Inflammatory macrophage treated with lipopolysaccharide for 4 hours (primary cell): Measurements from ENCODE around the gene COL11A2.

ENCODE experiments used
- DNase-seq: peaks from one replicate; pipeline ENCODE4 v3.0.0-alpha.2; 2020

Gene COL11A2

DNA sequence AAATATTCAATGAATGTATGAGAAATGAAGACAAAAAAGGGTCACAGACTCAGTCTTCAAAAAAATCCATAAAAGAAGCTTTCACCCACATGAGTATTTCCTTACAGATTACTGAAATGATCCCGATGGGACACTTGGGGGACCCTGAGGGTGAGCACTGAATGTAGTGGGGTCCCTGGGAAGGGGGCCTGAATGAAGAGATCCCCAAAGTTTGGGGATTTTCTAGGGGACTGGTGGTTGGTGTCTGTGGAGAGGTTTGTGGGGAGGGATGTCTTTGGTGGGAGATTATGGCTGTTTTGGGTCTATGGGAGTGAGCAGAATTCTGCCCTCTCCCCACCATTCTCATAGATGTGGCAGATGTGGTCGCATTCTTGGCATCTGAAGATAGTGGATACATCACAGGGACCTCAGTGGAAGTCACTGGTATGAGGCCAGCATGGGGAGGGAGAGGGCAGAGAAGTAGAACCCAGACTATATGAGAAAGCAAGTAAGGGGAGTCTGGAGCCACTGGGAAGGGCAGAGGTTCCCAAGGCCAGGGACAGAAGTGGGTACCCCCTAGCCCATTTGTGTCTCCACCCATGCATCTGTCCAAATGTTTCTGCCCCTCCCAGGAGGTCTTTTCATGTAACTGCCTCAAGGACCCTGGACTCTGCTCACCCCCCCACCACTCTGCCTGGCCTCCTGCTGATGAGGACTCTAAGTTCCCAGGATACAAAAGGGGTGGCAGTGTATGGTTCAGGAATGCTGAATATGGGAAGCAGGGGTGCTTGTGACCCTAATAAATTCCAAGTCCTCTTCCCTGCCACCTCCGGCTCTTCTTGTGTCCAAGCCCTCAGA lies 14.0 kb upstream of the COL11A2 start:
- no peak for DNase-seq

DNA sequence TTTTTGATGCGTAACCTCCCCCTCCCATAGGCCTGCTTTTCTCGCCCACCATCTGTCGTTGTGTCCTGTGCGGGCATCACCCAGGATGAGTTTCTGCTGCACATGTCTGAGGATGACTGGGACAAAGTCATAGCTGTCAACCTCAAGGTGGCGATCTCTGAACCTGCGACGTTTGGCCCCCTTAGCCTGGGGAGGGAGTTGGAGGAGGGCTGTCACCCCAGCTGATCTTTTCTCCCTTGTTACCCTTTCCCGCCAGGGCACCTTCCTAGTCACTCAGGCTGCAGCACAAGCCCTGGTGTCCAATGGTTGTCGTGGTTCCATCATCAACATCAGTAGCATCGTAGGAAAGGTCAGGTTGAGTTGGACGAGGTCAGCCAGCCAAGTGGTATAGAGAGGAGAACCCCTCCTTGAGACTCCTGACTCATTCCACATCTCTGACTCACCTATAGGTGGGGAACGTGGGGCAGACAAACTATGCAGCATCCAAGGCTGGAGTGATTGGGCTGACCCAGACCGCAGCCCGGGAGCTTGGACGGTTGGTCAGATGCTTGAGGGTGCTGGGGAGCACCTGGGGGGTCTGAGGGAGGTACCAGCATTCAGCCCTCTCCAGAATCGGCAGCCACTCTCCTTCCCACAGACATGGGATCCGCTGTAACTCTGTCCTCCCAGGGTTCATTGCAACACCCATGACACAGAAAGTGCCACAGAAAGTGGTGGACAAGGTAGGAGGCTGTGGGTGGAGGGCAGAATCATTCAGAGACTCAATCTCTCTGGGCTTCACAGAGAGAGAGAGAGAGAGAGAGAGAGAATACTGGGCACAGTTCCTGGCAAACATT lies 13.1 kb upstream of the COL11A2 start:
- peak; percentile 40 for DNase-seq

DNA sequence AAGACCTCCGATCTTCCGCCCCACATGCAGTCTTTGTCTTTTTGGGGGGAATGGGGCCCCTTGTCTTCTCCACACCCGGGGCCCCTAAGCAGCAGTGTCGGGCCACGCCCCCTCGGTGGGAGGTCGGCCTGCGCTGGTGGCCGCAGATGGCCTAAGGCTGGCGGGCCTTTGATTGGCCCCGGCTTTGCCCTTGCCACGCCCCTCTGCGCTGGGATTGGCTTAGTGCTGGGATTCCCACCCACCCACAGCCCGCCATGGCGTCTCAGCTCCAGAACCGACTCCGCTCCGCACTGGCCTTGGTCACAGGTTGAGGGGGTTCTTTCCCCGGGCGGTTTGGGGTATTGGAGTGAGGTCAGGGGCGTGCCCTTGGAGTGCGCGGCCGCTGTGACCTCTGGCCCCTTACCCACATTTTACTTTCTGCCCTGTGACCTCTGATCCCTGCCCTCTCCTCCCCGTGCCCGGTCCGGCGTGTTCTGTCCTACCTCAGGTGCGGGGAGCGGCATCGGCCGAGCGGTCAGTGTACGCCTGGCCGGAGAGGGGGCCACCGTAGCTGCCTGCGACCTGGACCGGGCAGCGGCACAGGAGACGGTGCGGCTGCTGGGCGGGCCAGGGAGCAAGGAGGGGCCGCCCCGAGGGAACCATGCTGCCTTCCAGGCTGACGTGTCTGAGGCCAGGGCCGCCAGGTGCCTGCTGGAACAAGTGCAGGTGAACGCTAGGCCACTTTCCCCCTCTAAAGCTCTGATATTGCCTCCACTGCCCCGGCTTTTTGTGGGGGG lies 12.3 kb upstream of the COL11A2 start, which contains the start of gene HSD17B8:
HSD17B8 (plus strand) TSS at position 241 of the 776 bp plus-strand sequence; CDS start at position 255, 14 bp downstream.
- peak; percentile 91 for DNase-seq

DNA sequence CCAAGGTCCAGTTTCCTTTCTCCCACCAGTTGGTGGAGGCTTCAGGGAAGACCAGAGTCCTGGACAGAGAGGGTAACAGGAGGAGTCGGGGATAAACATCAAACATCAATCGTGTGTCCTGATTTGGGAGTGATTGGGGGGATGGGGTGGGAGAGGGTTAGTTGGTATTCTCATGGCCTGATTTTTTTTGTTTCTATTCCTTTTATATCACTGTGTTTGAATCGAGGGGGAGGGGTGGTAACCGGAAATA lies 11.8 kb upstream of the COL11A2 start:
- DNase-seq: no peak

DNA sequence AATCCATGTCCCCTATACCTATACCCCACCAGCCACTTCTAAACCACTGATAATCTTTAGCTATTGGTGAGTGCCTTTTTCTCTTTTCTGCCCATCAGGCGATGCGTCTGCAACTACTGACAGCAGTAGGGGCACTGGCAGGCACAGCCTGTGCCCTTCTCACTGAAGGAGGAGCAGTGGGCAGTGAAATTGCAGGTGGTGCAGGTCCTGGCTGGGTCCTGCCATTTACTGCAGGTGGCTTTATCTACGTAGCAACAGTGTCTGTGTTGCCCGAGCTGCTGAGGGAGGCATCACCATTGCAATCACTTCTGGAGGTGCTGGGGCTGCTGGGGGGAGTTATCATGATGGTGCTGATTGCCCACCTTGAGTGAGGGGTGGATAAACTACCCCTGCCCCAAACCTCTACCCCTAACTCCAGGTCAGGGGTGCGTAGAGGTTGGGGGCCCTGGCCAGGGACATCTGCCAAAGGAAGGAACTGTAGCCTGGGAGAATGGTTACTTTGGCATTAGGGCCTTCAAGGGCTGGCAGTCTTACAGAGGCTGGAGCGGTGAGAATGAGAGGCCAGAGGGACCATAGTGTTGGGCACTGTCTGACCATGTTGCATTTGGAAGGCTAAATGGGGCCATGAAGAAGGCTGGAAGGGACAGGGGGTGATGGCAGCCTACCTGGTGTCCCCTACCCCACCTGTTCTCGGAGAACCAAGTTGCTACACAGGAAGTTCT lies 11.3 kb upstream of the COL11A2 start:
- DNase-seq: no peak

DNA sequence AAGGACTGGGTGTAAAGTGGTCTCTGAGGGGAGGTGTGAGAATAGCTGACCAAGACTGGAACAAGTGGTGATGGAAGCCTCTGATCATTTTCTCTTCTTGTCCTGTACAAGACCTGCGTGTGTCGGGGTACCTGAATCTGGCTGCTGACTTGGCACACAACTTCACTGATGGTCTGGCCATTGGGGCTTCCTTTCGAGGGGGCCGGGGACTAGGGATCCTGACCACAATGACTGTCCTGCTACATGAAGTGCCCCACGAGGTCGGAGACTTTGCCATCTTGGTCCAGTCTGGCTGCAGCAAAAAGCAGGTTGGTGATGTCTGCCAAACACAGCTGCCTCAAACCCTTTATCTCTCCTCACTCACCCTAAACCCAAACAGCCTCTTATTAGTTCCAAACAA lies 10.5 kb upstream of the COL11A2 start:
- no peak for DNase-seq

DNA sequence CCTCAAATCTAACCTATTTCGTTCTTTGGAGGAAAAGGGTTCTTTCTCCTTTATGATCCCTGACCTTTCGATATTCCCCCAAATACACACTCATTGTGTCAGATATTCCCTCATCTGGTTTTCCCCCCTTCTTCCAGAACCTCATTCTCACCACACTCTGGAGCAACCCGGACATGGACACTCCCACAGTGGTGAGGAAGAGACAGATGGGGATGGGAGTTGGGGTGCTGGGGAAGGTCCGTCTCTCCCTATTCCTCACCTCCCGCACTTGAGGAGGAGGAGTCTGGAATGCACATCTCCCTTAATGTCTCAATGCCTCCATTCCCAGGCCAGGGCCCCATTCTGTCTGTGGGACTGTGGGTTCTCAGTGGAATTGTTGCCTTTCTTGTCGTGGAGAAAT lies 9.7 kb upstream of the COL11A2 start:
- DNase-seq: no peak

DNA sequence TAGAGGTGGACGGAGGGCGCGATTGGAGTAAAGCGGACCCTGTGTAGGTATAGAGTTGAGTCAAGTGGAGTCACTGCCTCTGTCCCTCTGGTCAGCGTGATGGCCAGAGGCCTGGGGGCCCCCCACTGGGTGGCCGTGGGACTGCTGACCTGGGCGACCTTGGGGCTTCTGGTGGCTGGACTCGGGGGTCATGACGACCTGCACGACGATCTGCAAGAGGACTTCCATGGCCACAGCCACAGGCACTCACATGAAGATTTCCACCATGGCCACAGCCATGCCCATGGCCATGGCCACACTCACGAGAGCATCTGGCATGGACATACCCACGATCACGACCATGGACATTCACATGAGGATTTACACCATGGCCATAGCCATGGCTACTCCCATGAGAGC lies 8.9 kb upstream of the COL11A2 start:
- DNase-seq: peak; percentile 34

DNA sequence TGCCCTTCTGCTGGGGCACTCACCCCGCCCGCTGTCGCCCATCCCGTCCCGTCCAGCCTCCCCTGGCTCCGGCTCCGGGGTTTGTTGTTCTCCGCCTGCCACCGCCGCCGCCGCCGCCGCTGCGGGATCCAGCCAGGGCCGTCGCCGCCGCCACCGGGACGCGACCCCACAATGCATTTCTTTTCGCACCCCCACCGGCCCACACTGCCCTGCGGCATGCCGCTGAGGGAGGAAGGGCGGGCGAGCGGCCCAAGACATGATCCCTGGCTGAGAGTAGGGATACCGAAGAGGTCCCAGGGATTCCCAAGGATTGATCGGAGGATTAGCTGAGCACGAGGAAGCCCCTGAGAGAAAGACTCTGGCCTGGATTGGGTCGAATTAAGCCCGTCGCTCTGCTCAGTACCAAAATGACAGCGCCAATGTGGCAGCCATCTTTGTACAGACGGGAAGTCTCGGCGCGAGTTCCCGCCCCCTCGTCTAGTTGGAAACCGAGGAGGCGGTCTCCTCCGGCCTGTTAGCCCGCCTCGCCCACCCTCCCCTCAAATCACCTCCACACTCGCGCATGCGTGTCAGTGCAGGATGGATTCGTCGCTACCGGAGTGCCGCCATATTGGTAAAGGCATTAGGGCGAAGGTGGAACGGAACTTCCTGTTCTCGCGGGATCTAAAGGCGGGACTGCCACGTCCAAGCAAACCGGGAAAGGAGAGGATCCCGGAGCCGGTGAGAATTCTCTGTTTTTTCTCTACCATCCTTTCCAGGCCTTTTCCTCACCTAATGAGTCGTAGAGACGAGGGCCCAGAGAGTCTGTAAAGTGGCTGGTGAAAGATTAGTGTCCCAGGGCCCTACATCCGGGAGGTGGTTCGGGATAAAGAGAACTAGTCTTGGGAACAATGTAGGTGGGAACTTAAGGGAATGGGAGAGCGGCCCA lies 8.2 kb upstream of the COL11A2 start, which contains the start of the genes RXRB and SLC39A7:
RXRB (minus strand) TSS at position 447 of the 928 bp plus-strand sequence; CDS start at position 258, 189 bp downstream.
SLC39A7 (plus strand) TSS at position 649 of the 928 bp plus-strand sequence. CDS start 379 bp downstream, outside the sequence.
- DNase-seq: peak; percentile 100

DNA sequence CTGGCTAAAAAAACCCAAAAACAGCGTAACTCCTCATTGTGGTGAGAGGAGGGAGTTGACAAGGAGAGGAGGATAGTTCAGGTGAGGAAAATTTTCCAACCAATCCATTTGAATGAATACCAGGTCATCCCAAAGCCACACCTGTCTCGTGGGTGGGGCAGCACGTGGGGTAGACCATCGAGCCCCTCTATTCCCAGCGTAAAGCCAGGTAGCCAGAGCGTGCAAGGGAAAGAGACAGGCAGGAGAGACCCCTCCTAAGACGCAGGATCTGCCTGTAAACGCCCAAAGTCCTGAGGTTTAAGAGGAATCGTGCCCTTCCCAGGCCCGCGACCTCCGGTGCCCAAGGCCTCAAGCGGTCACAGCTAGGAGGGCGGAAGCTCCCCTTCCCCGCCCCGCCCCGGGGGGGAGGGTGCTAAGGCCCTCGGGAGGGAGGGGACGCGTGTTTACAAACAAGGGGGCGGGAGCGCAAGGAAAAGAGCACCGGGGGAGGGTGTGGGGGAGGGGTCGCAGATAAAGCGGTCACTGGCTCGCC lies 7.5 kb upstream of the COL11A2 start:
- DNase-seq: peak; percentile 79

DNA sequence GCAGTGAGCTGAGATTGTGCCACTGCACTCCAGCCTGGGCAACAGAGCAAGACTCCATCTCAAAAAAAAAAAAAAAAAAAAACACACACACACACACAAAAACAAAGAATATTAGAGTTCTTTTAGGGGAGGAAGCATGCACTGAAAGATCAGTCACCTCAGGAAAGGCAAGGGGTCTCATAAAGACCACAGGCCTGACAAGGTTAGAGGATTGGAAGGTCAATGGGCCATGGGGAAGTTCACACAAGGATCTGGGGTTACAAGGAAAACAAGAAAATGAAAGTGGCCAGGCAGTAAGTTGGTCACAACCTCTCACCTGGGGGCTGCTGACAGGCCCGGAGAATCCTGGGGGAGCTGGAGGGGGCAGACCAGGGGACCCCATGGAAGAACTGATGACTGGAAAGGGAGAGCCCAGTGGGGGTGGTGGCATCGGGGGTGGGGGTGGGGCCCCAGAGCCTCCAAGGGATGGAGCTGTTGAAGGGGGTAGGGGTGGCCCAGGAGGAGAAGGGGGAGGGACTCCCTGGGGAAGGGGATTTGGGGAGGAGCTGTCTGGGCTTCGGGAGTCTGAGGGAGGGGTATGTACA lies 6.7 kb upstream of the COL11A2 start:
- DNase-seq: no peak

DNA sequence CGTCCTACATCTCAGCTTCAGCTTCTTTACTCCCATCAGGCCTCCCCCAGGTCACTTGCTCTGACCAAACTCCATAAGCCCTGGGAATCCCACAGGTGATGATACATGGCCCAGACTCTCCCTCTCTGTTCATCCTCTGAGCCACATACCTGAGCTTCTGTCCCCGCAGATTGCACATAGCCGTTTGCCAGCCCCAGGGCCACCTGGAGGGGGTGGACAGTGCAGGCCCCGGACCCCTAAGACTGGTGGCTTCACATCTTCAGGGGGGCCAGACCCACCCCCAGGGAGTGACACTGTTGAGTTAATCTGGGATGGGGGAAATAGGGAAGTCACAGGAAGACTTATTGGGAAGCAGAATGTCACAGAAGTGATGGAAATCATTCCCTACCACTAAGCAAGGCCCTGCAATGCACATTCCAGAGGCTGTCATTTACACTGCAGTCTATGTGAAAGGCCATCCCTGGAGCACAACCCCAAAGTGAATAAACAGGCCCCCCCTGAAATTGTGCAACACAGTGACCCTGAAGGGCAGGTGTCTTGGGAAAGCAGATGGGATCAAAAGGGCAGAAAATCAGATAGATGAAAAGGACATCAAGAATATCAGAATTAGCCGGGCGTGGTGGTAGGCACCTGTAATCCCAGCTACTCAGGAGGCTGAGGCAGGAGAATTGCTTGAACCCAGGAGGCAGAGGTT lies 6.0 kb upstream of the COL11A2 start:
- no peak for DNase-seq

DNA sequence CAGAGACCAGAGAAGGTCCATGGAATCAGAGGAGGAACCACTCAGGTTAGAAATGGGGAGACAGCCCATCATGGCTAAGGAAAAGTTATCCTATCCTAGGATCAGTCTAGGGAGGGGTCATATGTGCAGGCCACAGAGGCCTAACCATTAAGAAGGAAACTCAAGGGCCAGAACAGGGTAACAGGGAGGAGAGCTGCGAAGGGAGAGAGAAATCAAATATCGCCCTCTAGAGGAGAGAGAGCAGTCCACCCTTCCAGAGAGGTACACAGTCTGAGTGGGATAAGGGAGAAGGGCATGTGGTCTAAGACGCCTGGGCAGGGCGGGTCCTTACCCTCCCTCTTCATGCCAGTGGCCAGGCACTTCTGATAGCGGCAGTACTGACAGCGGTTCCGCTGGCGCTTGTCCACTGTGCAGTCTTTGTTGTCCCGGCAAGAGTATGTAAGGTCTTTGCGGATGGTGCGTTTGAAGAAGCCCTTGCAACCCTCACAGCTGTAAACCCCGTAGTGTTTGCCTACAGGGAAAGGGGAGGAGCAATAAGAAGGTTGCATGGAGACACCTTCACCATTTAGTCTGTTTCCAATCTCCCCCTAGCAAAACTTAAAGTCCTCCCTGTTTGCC lies 5.3 kb upstream of the COL11A2 start:
- peak; percentile 74 for DNase-seq

DNA sequence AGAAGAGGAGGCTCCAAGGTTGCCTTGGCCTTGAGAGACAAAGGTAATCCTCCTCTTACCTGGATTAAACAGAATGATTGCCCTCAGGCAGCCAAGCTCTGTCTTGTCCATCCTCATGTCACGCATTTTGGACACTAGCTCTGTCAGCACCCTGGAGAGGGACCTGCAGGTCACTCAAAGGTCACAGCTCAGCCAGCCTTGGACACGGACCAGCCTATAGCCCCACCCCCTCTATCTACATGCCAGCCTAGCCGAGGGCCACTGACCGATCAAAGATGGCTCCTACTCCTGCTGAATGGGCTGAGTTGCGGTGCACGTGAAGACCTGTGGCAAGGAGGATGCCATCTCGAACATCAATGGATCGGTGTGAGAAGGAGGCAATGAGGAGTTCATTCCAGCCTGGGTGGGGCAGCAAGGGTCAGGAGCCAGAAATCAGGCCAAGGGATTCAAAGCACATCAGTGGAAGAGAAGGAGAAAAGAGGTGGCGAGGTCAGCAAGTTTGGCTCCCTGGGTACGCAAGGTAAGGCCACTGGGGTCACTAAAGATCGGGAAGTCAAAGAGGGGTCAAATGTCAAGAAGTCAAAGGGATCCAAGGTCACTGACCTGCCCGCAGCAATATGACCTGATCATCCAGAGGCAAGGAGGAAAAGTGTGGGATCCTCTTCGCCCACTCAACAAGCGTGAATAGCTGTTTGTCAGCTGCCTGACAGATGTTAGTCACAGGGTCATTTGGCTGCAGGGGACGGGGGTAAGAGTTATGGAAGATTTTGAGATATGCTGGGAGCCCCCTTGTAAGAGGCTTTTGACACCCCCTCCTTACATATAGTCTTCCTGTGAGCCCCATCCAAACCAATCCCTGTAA lies 3.3 kb upstream of the COL11A2 start:
- DNase-seq: no peak

DNA sequence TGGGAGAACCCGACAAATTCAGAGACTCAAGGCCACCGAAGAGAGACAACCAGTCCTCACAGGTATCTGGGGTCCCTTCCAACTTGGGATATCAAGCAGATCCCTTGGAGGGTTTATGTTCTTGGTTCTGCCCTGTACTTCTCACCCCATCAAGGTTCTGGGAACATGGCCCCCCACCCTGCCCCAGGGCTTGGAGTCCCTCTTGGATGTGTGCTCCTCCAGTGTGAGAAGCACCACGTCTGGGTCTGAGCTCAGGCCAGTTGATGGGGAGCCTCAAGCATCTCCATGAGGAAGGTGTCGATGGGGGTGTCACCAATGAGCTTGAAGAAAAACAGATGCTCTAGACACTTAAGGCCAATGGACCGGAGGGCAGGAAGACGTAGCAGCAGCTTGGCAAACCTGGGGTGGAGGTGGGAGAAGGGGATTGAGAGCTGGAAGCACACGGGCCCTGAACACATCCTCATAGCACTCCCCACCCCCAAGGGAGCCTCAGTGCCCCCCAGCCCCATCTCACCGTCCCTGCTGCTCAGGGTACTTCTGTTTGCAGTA lies 2.2 kb upstream of the COL11A2 start:
- no peak for DNase-seq

DNA sequence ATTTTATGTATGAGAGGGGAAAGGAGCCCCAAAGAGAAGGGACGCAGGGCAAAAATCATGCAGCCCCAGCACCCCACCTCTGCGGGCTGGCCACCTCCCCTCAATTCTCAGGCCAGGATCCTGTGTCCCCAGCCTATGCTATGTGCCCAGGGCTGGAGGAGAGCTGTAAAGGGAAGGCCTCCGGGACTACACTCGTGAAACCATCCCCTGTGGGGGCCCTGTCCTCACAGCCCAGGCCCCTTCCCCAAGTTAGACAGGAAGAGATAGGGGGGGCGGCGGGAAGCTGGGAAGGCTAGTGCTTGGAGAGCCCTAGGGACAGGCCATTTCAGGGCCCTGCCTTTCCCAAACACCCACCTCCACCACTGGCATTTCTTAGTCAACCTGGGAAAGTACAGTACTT lies 1.4 kb upstream of the COL11A2 start:
- peak; percentile 16 for DNase-seq

DNA sequence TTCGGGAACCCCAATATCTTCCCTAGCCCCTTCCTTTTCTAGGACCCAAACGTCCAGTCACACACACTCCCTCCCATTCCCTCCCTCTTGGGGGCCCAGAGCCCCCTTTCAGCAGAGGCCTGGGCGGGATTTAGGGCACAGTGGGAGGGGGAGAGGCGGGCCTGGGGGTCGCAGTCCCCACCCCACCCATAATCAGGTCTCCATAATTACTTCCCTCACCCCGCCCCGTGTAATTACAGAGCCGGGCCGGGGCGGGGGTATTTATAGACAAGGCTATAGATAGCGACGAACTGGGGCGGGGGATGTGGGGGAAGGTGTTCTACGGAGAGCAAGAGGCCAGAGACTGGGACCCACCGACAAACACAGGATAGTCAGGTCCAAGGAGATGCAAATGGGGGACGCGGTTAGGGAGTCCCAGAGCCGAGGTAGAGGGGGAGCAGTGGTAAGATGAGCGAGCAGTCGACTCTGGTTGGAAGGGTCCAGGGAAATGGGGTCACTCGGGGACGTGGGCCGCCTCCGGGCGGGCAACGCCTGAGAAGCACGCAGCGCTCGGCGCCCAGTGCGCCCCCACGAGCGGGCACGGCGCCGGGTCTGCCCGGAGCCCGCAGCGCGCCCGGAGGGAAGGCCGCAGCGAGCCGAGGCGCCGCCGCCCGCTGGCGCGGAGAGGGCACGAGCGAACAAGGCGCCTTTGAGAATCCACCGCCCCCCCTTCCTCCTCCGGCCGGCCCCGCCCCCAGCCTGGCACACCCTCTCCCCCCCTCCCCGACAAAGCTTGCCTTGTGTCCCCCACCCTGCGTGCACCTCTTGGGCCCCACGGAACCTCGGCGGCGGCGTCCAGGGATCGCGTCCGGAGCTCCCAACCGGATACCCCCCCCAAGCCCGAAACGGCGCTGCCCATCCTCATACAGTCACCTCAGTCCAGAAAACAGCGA lies 670 bp upstream of the COL11A2 start:
- DNase-seq: no peak
